HG03520 (cell line): ENCODE measurements around the gene PIKFYVE.
"Not testable (repeated sequence)": the region's sequence is repeated elsewhere in the genome, so short reads cannot be mapped to it uniquely, and the experiment has no call there.

ENCODE experiments used
- ATAC-seq: cut with Tn5 transposase; IDR thresholded peaks from one replicate; pipeline ENCODE4 v1.9.1; 2021; ENCODE audit warnings: mild to moderate bottlenecking, moderate library complexity; ENCODE audit not compliant: unreplicated experiment

The PIKFYVE gene

GRCh38 chr2:208300847-208301618 is 35.0 kb downstream of the PIKFYVE start:
- no peak for ATAC-seq

- ATAC-seq = no peak
Measured at GRCh38 chr2:208304157-208304556, 38.1 kb downstream of the PIKFYVE start.

- ATAC-seq = no peak
Measured at GRCh38 chr2:208304695-208305094, 38.6 kb downstream of the PIKFYVE start.

GRCh38 chr2:208306291-208306690 is 40.2 kb downstream of the PIKFYVE start:
- ATAC-seq = no peak

- peak; percentile 48 for ATAC-seq
Measured at GRCh38 chr2:208311321-208311720, 45.3 kb downstream of the PIKFYVE start.

GRCh38 chr2:208311954-208312353 is 45.9 kb downstream of the PIKFYVE start:
- peak; percentile 62 for ATAC-seq

GRCh38 chr2:208315081-208315788 is 49.2 kb downstream of the PIKFYVE start:
- peak; percentile 68 for ATAC-seq

GRCh38 chr2:208318127-208318526 is 52.1 kb downstream of the PIKFYVE start:
- no peak for ATAC-seq

GRCh38 chr2:208319391-208319790 is 53.3 kb downstream of the PIKFYVE start:
- no peak for ATAC-seq

- peak; percentile 76 for ATAC-seq
Measured at GRCh38 chr2:208320686-208321085, 54.6 kb downstream of the PIKFYVE start.

GRCh38 chr2:208326016-208326415 is 60.0 kb downstream of the PIKFYVE start:
- ATAC-seq = no peak

- ATAC-seq = no peak
Measured at GRCh38 chr2:208329485-208329884, 63.4 kb downstream of the PIKFYVE start.

GRCh38 chr2:208334230-208334629 is 68.2 kb downstream of the PIKFYVE start:
- ATAC-seq = no peak

- no peak for ATAC-seq
Measured at GRCh38 chr2:208346756-208347155, 80.7 kb downstream of the PIKFYVE start.

- no peak for ATAC-seq
Measured at GRCh38 chr2:208350610-208351009, 84.6 kb downstream of the PIKFYVE start.

GRCh38 chr2:208352644-208353567 is 86.9 kb downstream of the PIKFYVE start:
- ATAC-seq = no peak

GRCh38 chr2:208354964-208355381 is 88.9 kb downstream of the PIKFYVE start:
- ATAC-seq = no peak

GRCh38 chr2:208356420-208356819 is 90.4 kb downstream of the PIKFYVE start:
- ATAC-seq = not testable (repeated sequence)

- ATAC-seq = no peak
Measured at GRCh38 chr2:208356846-208357574, 91.0 kb downstream of the PIKFYVE start.
